ENCODE data around the gene PABPC1L2B.
"Not testable (repeated sequence)": the region's sequence is repeated elsewhere in the genome, so short reads cannot be mapped to it uniquely, and the experiment has no call there.

The PABPC1L2B gene

DNA sequence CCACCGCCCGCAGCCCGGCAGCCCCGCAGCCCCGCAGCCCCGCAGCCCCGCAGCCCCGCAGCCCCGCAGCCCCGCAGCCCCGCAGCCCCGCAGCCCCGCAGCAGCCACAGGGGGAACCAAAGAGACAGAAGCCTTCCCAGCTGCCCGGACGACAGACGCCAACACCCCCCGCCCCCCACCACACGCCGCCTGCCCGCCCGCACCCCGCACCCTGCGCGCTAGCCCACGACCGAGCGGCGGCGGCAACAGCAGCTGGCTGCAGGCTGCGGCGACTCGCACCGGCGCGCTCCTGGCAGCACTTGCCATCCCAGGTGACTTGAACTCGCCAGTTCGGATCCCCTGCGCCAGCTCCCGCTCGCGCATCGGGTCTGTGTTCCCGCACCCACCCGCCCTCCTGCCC is at the start of gene PABPC1L2B:
TSS of gene PABPC1L2B (plus strand) at position 207 of the 400 bp plus-strand sequence. CDS start 704 bp downstream, outside the sequence.
- not testable (repeated sequence) for H3K4me1 ChIP-seq; H3K4me2 ChIP-seq (ENCODE audit: low read length); H3K27me3 ChIP-seq (ENCODE audit: control insufficient read depth, insufficient read depth, low read length); H3K4me3 ChIP-seq (ENCODE audit: low read depth, low read length); H3K79me2 ChIP-seq; H3K9me3 ChIP-seq (ENCODE audit: control insufficient read depth, low read length); H3K36me3 ChIP-seq (ENCODE audit: control insufficient read depth, insufficient read depth, low read length); H3K9ac ChIP-seq; H2AFZ ChIP-seq; H3K27ac ChIP-seq

DNA sequence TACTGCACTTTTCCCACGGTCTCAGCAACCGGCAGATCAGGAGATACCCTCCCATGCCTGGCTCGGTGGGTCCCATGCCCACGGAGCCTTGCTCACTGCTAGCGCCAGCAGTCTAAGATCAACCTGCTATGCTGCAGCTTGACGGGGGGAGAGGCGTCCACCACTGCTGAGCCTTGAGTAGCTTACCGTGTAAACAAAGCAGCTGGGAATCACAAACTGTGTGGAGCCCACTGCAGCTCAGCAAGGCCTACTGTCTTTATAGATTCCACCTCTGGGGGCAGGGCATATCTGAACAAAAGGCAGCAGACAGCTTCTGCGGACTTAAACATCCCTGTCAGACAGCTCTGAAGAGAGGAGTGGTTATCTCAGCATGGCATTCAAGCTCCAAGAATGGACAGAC is 42.8 kb upstream of the PABPC1L2B start:
- H3K9ac ChIP-seq; H3K4me1 ChIP-seq; H3K27ac ChIP-seq; H3K4me2 ChIP-seq (ENCODE audit: low read length); H3K36me3 ChIP-seq (ENCODE audit: control insufficient read depth, insufficient read depth, low read length); H3K9me3 ChIP-seq (ENCODE audit: control insufficient read depth, low read length); H3K27me3 ChIP-seq (ENCODE audit: control insufficient read depth, insufficient read depth, low read length); H3K79me2 ChIP-seq; H3K4me3 ChIP-seq (ENCODE audit: low read depth, low read length); H2AFZ ChIP-seq: not testable (repeated sequence)

DNA sequence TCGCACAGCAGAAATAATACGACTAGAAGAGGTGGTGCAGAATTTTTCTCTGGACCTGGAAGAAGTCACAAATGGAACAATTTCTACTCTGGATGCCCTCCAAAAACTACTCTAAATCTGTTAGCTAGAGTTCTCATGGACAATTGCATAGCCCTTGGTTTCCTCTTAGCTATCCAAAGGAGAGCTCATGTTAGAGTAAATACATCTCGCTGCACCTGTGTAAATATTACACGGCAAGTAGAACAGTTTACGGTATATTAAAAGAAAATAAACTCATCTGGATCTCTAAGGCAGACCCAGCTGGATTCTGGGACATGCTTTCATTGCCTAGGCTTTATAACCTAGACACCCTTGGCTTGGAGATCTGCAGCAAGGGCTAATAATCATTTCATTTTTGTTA is 30.9 kb upstream of the PABPC1L2B start:
- H3K79me2 ChIP-seq; H3K9ac ChIP-seq; H3K4me1 ChIP-seq; H3K9me3 ChIP-seq (ENCODE audit: control insufficient read depth, low read length); H3K27me3 ChIP-seq (ENCODE audit: control insufficient read depth, insufficient read depth, low read length); H3K36me3 ChIP-seq (ENCODE audit: control insufficient read depth, insufficient read depth, low read length); H3K27ac ChIP-seq; H2AFZ ChIP-seq; H3K4me2 ChIP-seq (ENCODE audit: low read length); H3K4me3 ChIP-seq (ENCODE audit: low read depth, low read length): not testable (repeated sequence)

DNA sequence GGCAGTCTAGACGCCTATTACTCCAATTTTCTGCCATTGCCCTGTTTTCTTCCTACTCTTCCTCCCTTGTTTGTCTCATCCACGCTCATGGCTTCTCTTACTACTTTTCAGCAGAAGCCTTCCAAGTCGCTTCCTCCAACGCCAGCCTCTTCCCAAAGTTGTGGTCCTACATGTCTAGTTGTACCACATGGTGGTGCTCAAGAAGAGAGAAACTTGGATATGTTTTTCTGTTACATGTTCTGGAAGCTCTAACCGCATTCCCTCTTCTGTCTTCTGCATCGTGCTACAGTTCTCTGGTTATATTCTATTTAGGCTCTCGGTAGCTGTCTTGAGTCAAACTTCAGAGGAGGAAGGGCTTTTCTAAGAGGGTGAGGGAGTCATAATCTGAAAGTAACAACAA is 27.9 kb upstream of the PABPC1L2B start:
- H3K4me3 ChIP-seq (ENCODE audit: low read depth, low read length): not testable (repeated sequence)

DNA sequence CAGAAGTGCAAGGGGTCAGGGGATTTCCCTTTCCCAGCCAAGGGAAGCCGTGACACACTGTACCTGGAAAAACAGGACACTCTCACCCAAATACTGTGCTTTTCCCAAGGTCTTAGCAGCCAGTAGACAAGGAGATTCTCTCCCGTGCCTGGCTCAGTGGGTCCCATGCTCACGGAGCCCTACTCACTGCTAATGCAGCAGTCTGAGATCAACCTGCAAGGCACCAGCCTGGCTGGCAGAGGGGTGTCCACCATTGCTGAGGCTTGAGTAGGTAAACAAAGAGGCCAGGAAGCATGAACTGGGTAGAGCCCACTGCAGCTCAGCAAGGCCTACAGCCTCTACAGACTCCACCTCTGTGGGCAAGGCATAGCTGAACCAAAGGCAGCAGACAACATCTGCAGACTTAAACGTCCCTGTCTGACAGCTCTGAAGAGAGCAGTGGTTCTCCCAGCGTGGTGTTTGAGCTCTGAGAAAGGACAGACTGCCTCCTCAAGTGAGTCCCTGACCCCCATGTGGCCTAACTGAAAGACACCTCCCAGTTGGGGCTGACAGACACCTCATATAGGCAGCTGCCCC is 21.8 kb upstream of the PABPC1L2B start:
- H3K4me1 ChIP-seq; H3K4me2 ChIP-seq (ENCODE audit: low read length); H2AFZ ChIP-seq; H3K4me3 ChIP-seq (ENCODE audit: low read depth, low read length); H3K9ac ChIP-seq; H3K9me3 ChIP-seq (ENCODE audit: control insufficient read depth, low read length); H3K27ac ChIP-seq; H3K36me3 ChIP-seq (ENCODE audit: control insufficient read depth, insufficient read depth, low read length); H3K79me2 ChIP-seq; H3K27me3 ChIP-seq (ENCODE audit: control insufficient read depth, insufficient read depth, low read length): not testable (repeated sequence)

More for the DNA sequence above, 27.9 kb upstream of the PABPC1L2B start:
- not testable (repeated sequence) for H3K27ac ChIP-seq; H3K4me2 ChIP-seq (ENCODE audit: low read length); H3K9ac ChIP-seq; H3K27me3 ChIP-seq (ENCODE audit: control insufficient read depth, insufficient read depth, low read length); H2AFZ ChIP-seq; H3K4me1 ChIP-seq; H3K9me3 ChIP-seq (ENCODE audit: control insufficient read depth, low read length); H3K36me3 ChIP-seq (ENCODE audit: control insufficient read depth, insufficient read depth, low read length); H3K79me2 ChIP-seq

DNA sequence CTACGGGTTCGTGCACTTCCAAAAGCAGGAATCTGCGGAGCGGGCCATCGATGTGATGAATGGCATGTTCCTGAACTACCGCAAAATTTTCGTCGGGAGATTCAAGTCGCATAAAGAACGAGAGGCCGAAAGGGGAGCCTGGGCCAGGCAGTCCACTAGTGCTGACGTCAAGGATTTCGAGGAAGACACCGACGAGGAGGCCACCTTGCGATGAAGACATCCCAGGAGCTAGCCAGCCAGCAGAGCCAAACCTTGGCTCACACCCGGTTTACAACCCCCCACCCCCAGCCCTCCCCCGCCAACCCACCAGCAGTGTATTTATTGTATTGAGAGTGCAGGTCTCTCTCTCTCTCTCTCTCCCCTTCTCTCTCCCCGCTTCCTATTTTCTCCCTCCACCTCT is 1.3 kb downstream of the PABPC1L2B start:
- not testable (repeated sequence) for H3K4me3 ChIP-seq (ENCODE audit: low read depth, low read length); H3K27me3 ChIP-seq (ENCODE audit: control insufficient read depth, insufficient read depth, low read length); H3K4me1 ChIP-seq; H3K4me2 ChIP-seq (ENCODE audit: low read length); H2AFZ ChIP-seq; H3K9ac ChIP-seq; H3K27ac ChIP-seq; H3K9me3 ChIP-seq (ENCODE audit: control insufficient read depth, low read length); H3K36me3 ChIP-seq (ENCODE audit: control insufficient read depth, insufficient read depth, low read length); H3K79me2 ChIP-seq

DNA sequence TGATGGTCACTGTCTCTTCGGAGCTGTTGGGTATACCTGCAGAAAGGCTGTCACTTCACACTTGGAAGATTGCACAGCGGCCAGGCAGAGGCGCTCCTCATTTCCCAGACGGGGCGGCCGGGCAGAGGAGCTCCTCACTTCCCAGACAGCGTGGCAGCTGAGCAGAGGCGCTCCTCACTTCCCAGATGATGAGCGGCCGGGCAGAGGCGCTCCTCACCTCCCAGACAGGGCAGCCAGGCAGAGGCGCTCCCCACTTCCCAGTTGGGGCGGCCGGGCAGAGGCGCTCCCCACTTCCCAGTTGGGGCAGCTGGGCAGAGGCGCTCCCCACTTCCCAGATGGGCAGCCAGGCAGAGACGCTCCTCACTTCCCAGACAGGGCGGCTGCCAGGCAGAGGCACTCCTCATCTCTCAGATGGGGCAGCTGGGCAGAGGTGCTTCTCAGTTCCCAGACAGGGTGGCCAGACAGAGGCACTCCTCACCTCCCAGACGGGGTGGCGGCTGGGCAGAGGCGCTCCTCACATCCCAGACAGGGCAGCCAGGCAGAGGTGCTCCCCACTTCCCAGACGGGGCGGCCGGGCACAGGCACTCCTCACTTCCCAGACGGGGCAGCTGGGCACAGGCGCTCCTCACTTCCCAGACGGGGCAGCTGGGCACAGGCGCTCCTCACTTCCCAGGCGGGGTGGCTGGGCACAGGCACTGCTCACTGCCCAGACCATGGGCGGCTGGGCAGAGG is 18.8 kb downstream of the PABPC1L2B start:
- Histone ChIP-seq H3K27ac (no peak overlapping the region), H3K27me3 (ENCODE audit: control insufficient read depth, insufficient read depth, low read length) (no peaks in the 10 kb centered on the region), H3K9me3 (ENCODE audit: control insufficient read depth, low read length) (no peaks in the 10 kb centered on the region), H3K79me2 (no peaks in the 10 kb centered on the region), H3K4me3 (ENCODE audit: low read depth, low read length) (no peak overlapping the region), H3K9ac (no peak overlapping the region), H3K4me1 (no peaks in the 10 kb centered on the region), H3K4me2 (ENCODE audit: low read length) (no peak overlapping the region), H3K36me3 (ENCODE audit: control insufficient read depth, insufficient read depth, low read length) (no peaks in the 10 kb centered on the region), H2AFZ (no peak overlapping the region)
- TF ChIP-seq, protein P1, sequence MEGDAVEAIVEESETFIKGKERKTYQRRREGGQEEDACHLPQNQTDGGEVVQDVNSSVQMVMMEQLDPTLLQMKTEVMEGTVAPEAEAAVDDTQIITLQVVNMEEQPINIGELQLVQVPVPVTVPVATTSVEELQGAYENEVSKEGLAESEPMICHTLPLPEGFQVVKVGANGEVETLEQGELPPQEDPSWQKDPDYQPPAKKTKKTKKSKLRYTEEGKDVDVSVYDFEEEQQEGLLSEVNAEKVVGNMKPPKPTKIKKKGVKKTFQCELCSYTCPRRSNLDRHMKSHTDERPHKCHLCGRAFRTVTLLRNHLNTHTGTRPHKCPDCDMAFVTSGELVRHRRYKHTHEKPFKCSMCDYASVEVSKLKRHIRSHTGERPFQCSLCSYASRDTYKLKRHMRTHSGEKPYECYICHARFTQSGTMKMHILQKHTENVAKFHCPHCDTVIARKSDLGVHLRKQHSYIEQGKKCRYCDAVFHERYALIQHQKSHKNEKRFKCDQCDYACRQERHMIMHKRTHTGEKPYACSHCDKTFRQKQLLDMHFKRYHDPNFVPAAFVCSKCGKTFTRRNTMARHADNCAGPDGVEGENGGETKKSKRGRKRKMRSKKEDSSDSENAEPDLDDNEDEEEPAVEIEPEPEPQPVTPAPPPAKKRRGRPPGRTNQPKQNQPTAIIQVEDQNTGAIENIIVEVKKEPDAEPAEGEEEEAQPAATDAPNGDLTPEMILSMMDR (IDR thresholded peaks at IDR 0.05): no peak

DNA sequence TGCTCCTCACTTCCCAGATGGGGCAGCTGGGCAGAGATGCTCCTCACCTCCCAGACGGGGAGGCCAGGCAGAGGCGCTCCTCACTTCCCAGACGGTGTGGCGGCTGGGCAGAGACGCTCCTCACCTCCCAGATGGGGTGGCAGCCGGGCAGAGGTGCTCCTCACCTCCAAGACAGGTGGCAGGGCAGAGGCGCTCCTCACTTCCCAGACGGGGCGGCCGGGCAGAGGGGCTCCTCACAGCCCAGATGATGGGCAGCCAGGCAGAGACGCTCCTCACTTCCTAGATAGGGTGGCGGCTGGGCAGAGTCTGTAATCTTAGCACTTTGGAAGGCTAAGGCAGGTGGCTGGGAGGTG is 19.3 kb downstream of the PABPC1L2B start:
- not testable (repeated sequence) for H3K79me2 ChIP-seq; H3K27me3 ChIP-seq (ENCODE audit: control insufficient read depth, insufficient read depth, low read length); H3K27ac ChIP-seq

More for the DNA sequence above, 19.3 kb downstream of the PABPC1L2B start:
- not testable (repeated sequence) for H3K4me3 ChIP-seq (ENCODE audit: low read depth, low read length); H3K36me3 ChIP-seq (ENCODE audit: control insufficient read depth, insufficient read depth, low read length); H3K4me1 ChIP-seq; H3K9me3 ChIP-seq (ENCODE audit: control insufficient read depth, low read length); H2AFZ ChIP-seq; H3K9ac ChIP-seq; H3K4me2 ChIP-seq (ENCODE audit: low read length)
